ENCODE results near the gene IL21. TPM values are rescaled to one million over a fixed set of nuclear protein-coding genes. Genes with fewer than 3 reads are reported as not detected.

Gene IL21
- 93.8 and 95.3 TPM in 2 replicates for total RNA-seq

- Mint-ChIP-seq H3K27me3 (no peaks in the 10 kb centered on the region), H3K27ac (peak within 1 kb of the TSS; percentile 92), H3K9me3 (peaks cover 12% of the 10 kb centered on the region), H3K4me3 (peak within 1 kb of the TSS; percentile 89), H3K36me3 (ENCODE audit: low read depth) (peaks cover 62% of the 10 kb centered on the region), H3K4me1 (peaks cover 47% of the 10 kb centered on the region)
- no peak for DNase-seq
- intact Hi-C loops (cut with micrococcal nuclease): loop anchor here (1.0 to 5.0 kb wide), 7 partner anchors 11 to 206 kb away; partner anchors contain the start of genes FGF2 and IL2
Measured at GRCh38 chr4:122621016-122621507, at the start of gene IL21. Gene IL21, minus strand, starts transcription at chr4:122621066. Its CDS starts 55 bp downstream, at chr4:122621011.

- peaks cover 3% of the 10 kb centered on the region for H3K9me3 Mint-ChIP-seq
- H3K27me3 Mint-ChIP-seq: no peaks in the 10 kb centered on the region
- intact Hi-C loops (cut with micrococcal nuclease): loop anchor here (5.0 to 10.0 kb wide), 2 partner anchors 252 to 745 kb away; partner anchors contain the start of gene NUDT6
- no peak for DNase-seq
- no peak overlapping the region for H3K4me3 Mint-ChIP-seq
- H3K36me3 Mint-ChIP-seq (ENCODE audit: low read depth): peaks cover 4% of the 10 kb centered on the region
- peaks cover 76% of the 10 kb centered on the region for H3K4me1 Mint-ChIP-seq
- peak overlapping the region; percentile 77 for H3K27ac Mint-ChIP-seq
Measured at GRCh38 chr4:122669911-122670738, 49.3 kb upstream of the IL21 start.

GRCh38 chr4:122668241-122668640 is 47.4 kb upstream of the IL21 start:
- peaks cover 4% of the 10 kb centered on the region for H3K36me3 Mint-ChIP-seq (ENCODE audit: low read depth)
- no peaks in the 10 kb centered on the region for H3K27me3 Mint-ChIP-seq
- no peaks in the 10 kb centered on the region for H3K9me3 Mint-ChIP-seq
- peak overlapping the region; percentile 29 for H3K4me3 Mint-ChIP-seq
- intact Hi-C loops (cut with micrococcal nuclease): loop anchor here (5.0 to 10.0 kb wide), 2 partner anchors 254 to 747 kb away; partner anchors contain the start of gene NUDT6
- H3K27ac Mint-ChIP-seq: peak overlapping the region; percentile 77
- no peak for DNase-seq
- H3K4me1 Mint-ChIP-seq: peaks cover 70% of the 10 kb centered on the region

GRCh38 chr4:122666527-122667245 is 45.8 kb upstream of the IL21 start:
- Mint-ChIP-seq H3K4me1 (peaks cover 69% of the 10 kb centered on the region), H3K27ac (peak overlapping the region; percentile 94), H3K27me3 (no peaks in the 10 kb centered on the region), H3K36me3 (ENCODE audit: low read depth) (peaks cover 4% of the 10 kb centered on the region), H3K4me3 (peak overlapping the region; percentile 59), H3K9me3 (no peaks in the 10 kb centered on the region)
- intact Hi-C loops (cut with micrococcal nuclease): loop anchor here (1.0 to 10.0 kb wide), 9 partner anchors 21 to 748 kb away; partner anchors contain the start of genes IL21 and NUDT6
- no peak for DNase-seq

- peaks cover 6% of the 10 kb centered on the region for H3K9me3 Mint-ChIP-seq
Measured at GRCh38 chr4:122665161-122665929, 44.5 kb upstream of the IL21 start.

GRCh38 chr4:122663814-122664610 is 43.1 kb upstream of the IL21 start:
- Mint-ChIP-seq H3K27ac (peak overlapping the region; percentile 96), H3K4me1 (peaks cover 73% of the 10 kb centered on the region), H3K4me3 (peak overlapping the region; percentile 65), H3K36me3 (ENCODE audit: low read depth) (peaks cover 6% of the 10 kb centered on the region), H3K27me3 (no peaks in the 10 kb centered on the region), H3K9me3 (peaks cover 6% of the 10 kb centered on the region)
- DNase-seq: peak; percentile 66
- intact Hi-C loops (cut with micrococcal nuclease): loop anchor here (1.0 to 10.0 kb wide), 5 partner anchors 37 to 751 kb away; no protein-coding TSS in a partner anchor

More at GRCh38 chr4:122665161-122665929, 44.5 kb upstream of the IL21 start:
- peak overlapping the region; percentile 59 for H3K4me3 Mint-ChIP-seq
- H3K36me3 Mint-ChIP-seq (ENCODE audit: low read depth): peaks cover 6% of the 10 kb centered on the region
- DNase-seq: no peak
- H3K27me3 Mint-ChIP-seq: no peaks in the 10 kb centered on the region
- peak overlapping the region; percentile 94 for H3K27ac Mint-ChIP-seq
- peaks cover 71% of the 10 kb centered on the region for H3K4me1 Mint-ChIP-seq
- intact Hi-C loops (cut with micrococcal nuclease): loop anchor here (5.0 to 10.0 kb wide), 2 partner anchors 257 to 749 kb away; partner anchors contain the start of gene NUDT6

GRCh38 chr4:122663291-122663690 is 42.4 kb upstream of the IL21 start:
- peak overlapping the region; percentile 21 for H3K4me3 Mint-ChIP-seq
- intact Hi-C loops (cut with micrococcal nuclease): loop anchor here (10.0 kb wide), 1 partner anchor 752 kb away; no protein-coding TSS in a partner anchor
- H3K9me3 Mint-ChIP-seq: peaks cover 6% of the 10 kb centered on the region
- H3K27me3 Mint-ChIP-seq: no peaks in the 10 kb centered on the region
- H3K4me1 Mint-ChIP-seq: peaks cover 71% of the 10 kb centered on the region
- H3K36me3 Mint-ChIP-seq (ENCODE audit: low read depth): peaks cover 5% of the 10 kb centered on the region
- peak overlapping the region; percentile 88 for H3K27ac Mint-ChIP-seq
- no peak for DNase-seq

GRCh38 chr4:122662701-122663100 is 41.8 kb upstream of the IL21 start:
- Mint-ChIP-seq H3K36me3 (ENCODE audit: low read depth) (peaks cover 8% of the 10 kb centered on the region), H3K9me3 (peaks cover 8% of the 10 kb centered on the region), H3K27me3 (no peaks in the 10 kb centered on the region), H3K27ac (peak overlapping the region; percentile 88), H3K4me1 (peaks cover 70% of the 10 kb centered on the region), H3K4me3 (no peak overlapping the region)
- DNase-seq: no peak
- intact Hi-C loops (cut with micrococcal nuclease): loop anchor here (10.0 kb wide), 1 partner anchor 752 kb away; no protein-coding TSS in a partner anchor

- intact Hi-C loops (cut with micrococcal nuclease): loop anchor here (10.0 kb wide), 1 partner anchor 753 kb away; no protein-coding TSS in a partner anchor
- H3K9me3 Mint-ChIP-seq: peaks cover 17% of the 10 kb centered on the region
- peaks cover 15% of the 10 kb centered on the region for H3K36me3 Mint-ChIP-seq (ENCODE audit: low read depth)
- no peaks in the 10 kb centered on the region for H3K27me3 Mint-ChIP-seq
- peak overlapping the region; percentile 33 for H3K4me3 Mint-ChIP-seq
- H3K27ac Mint-ChIP-seq: peak overlapping the region; percentile 89
- no peak for DNase-seq
- H3K4me1 Mint-ChIP-seq: peaks cover 69% of the 10 kb centered on the region
Measured at GRCh38 chr4:122661176-122662160, 40.6 kb upstream of the IL21 start.

- H3K27ac Mint-ChIP-seq: peak overlapping the region; percentile 96
- no peaks in the 10 kb centered on the region for H3K27me3 Mint-ChIP-seq
- H3K36me3 Mint-ChIP-seq (ENCODE audit: low read depth): peaks cover 15% of the 10 kb centered on the region
- peak; percentile 70 for DNase-seq
- peaks cover 47% of the 10 kb centered on the region for H3K4me1 Mint-ChIP-seq
- intact Hi-C loops (cut with micrococcal nuclease): no loop called here
- H3K9me3 Mint-ChIP-seq: peaks cover 17% of the 10 kb centered on the region
- H3K4me3 Mint-ChIP-seq: peak overlapping the region; percentile 54
Measured at GRCh38 chr4:122658818-122659295, 38.0 kb upstream of the IL21 start.

GRCh38 chr4:122658377-122658776 is 37.5 kb upstream of the IL21 start:
- Mint-ChIP-seq H3K27ac (peak overlapping the region; percentile 96), H3K9me3 (peaks cover 17% of the 10 kb centered on the region), H3K36me3 (ENCODE audit: low read depth) (peaks cover 15% of the 10 kb centered on the region), H3K4me3 (peak overlapping the region; percentile 62), H3K4me1 (peaks cover 44% of the 10 kb centered on the region), H3K27me3 (no peaks in the 10 kb centered on the region)
- intact Hi-C loops (cut with micrococcal nuclease): no loop called here
- DNase-seq: no peak
